Ramos (cell line): ENCODE results near the gene OR52B2.
"Not testable (repeated sequence)": the region's sequence is repeated elsewhere in the genome, so short reads cannot be mapped to it uniquely, and the experiment has no call there.

ENCODE experiments used
- in situ Hi-C: fragments of 300-500 bp; cut with MboI; formaldehyde crosslinking; loops from one replicate; pipeline ENCODE4 v1.14.3; 2022; ENCODE audit warnings: low sequenced_read_pairs; ENCODE audit not compliant: unreplicated experiment

The OR52B2 gene

GRCh38 chr11:6156628-6157359 lies 13.3 kb downstream of the OR52B2 start:
- in situ Hi-C loops: no loop called here

GRCh38 chr11:6152126-6152525 lies 18.0 kb downstream of the OR52B2 start:
- in situ Hi-C loops: no loop called here

- in situ Hi-C loops: no loop called here
Measured at GRCh38 chr11:6151117-6151516, 19.0 kb downstream of the OR52B2 start.

DNA sequence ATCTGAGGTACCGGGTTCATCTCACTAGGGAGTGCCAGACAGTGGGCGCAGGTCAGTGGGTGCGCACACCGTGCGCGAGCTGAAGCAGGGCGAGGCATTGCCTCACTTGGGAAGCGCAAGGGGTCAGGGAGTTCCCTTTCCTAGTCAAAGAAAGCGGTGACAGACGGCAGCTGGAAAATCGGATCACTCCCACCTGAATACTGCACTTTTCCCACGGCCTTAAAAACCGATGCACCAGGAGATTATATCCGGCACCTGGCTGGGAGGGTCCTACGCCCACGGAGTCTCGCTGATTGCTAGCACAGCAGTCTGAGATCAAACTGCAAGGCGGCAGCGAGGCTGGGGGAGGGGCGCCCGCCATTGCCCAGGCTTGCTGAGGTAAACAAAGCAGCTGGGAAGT lies 26.4 kb downstream of the OR52B2 start:
- in situ Hi-C loops: not testable (repeated sequence)

DNA sequence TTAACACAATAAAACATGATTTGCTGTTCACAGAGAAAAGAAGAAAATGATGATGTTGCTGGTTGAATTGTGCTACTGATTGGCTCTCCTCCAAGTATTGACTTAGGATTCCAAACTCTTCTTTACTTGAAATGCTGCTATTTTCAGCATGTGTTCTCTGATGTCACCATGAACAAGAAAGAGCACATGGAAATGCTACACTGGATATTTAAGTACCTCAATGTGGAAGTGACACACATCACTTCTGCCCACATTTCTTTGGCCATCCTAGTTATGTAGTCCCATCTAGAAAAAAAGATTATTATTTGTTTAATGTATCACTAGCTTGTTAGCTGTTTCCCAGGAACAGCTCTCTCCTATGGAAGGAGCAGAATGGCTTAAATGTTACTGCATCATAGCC lies 27.2 kb downstream of the OR52B2 start:
- in situ Hi-C loops: no loop called here

GRCh38 chr11:6135936-6136335 lies 34.2 kb downstream of the OR52B2 start:
- in situ Hi-C loops: not testable (repeated sequence)

DNA sequence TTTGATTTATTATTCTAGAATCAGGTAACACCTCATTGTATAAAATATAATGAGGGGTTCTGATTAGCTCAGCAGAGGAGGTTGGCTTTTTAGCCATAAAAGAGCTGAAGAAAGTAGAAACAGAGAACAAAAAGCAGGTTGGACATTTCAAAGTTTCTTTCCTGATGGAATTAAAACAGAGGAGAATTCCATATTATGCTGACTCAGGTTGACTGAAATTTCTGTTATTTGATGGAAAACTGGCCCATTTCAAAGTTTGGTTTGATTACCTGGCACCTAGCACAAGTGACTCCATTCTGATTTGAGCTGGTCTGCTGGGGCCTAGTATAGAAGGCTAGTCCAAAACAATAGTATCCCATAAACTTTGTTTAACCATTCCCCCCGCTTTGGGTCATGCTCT lies 37.7 kb downstream of the OR52B2 start:
- in situ Hi-C loops: no loop called here

DNA sequence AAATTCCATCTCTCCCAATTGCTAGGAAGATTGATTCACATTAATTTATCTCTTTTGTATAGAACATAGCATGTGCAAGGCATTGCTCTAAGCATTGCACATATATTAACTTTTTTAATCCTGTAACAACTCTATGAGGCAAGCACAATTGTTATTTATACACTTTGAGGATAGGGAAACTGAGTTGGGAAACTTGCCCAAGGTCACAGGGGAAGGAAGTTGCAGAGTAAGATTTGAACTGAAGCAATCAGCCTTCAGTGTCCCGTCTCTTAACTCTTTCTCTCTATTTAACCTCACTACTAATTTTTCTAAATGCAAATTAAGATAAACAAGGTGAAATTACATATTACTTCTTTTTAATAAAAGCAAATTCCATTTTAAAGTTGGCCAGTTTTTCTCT lies 40.5 kb downstream of the OR52B2 start:
- in situ Hi-C loops: no loop called here

DNA sequence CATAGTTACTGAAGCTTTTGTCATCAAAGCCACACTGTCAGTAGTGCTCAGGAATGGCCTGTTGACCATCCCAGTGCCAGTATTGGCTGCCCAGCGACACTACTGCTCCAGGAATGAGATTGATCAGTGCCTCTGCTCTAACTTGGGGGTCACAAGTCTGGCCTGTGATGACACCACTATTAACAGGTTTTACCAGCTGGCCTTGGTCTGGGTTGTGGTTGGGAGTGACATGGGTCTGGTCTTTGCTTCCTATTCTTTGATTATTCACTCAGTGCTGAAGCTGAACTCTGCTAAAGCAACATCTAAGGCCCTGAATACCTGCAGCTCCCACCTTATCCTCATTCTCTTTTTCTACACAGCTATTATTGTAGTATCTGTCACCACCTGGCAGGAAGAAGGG lies 41.1 kb downstream of the OR52B2 start:
- in situ Hi-C loops: no loop called here

DNA sequence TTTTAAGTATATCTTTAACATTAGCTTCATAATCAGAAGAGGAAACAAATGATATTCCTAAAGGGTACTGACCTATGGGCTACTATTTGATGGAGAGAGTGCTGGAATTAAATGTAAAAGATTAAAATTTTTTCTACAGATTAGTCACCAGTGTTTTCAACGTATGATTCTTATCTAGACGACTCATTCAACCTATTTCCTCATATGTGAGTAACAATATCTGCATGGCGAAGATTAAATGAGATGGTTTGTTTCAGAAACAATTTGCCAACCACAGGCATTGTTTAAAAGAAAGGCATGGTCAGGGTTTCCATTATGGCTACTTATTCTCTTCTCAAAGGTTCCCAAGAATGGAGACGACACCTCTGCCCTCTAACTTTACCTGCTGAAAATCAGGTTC lies 42.2 kb downstream of the OR52B2 start:
- in situ Hi-C loops: no loop called here

GRCh38 chr11:6124245-6124644 lies 45.9 kb downstream of the OR52B2 start:
- in situ Hi-C loops: no loop called here
